Spleen (tissue), 7 donors: ENCODE measurements around the gene RCOR3.

Experiments
- CTCF ChIP-seq, 11 experiments: fragments of 200-600 bp in 7 of 11; fragments of 450-650 bp in 4 of 11; sonication (generic) in 4 of 11; IDR thresholded peaks in 8 of 11; conservative IDR thresholded peaks in 3 of 11; 1 replicate in 7 of 11; 2 replicates in 4 of 11; pipeline versions ENCODE4 v1.4.0 to v1.8.0; 2016 to 2021; ENCODE audit warnings: antibody characterized with exemption in 11 of 11, inconsistent platforms in 4 of 11, mild to moderate bottlenecking in 1 of 11
- POLR2A ChIP-seq, 3 donors: fragments of 450-650 bp; IDR thresholded peaks; one replicate each; pipeline ENCODE4 v1.5.1; 2017; ENCODE audit warnings: antibody characterized with exemption in 3 of 3, mild to moderate bottlenecking in 1 of 3
- donor health status: DM: no; HTN: no; CAD: no; lungs with moderate emphysema.
- donor health status: DM: no; HTN: no; CAD: no.
- donor health status: DM: no; HTN: no; CAD: no.

- no peak for TF ChIP-seq CTCF (IDR thresholded peaks at IDR 0.05 in 8 of 11, conservative IDR thresholded peaks at IDR 0.05 in 3 of 11)
- TF ChIP-seq POLR2A (IDR thresholded peaks at IDR 0.05), result no peak
These were observed 72.0 kb downstream of the RCOR3 start for GRCh38 chr1:211331011-211331709.
